HT-29 (cell line): ENCODE measurements around the gene PSMB7. TPM values are rescaled to one million over a fixed set of nuclear protein-coding genes. Genes with fewer than 3 reads are reported as not detected.

Experiments
- DNase-seq: peaks from one replicate; pipeline ENCODE4 v3.0.0-alpha.2; 2015; ENCODE audit warnings: low spot score
- total RNA-seq: library from RNA; depleted of rRNA; stranded (reverse); fragments of >200 nt; shearing (Covaris generic); gene quantifications from 2 replicates; pipeline ENCODE4 v1.2.3, GENCODE V29; 2014

The PSMB7 gene
- total RNA-seq, 1 experiment from 2014 or later, result 197 TPM

GRCh38 chr9:124384210-124384609, 31.0 kb downstream of the PSMB7 start:
- no peak for DNase-seq

GRCh38 chr9:124381170-124381945, 33.9 kb downstream of the PSMB7 start:
- DNase-seq, result no peak

GRCh38 chr9:124377551-124378406, 37.5 kb downstream of the PSMB7 start:
- DNase-seq, result no peak

GRCh38 chr9:124376329-124376728, 38.9 kb downstream of the PSMB7 start:
- no peak for DNase-seq

- no peak for DNase-seq
Measured at GRCh38 chr9:124375726-124376125, 39.5 kb downstream of the PSMB7 start.

GRCh38 chr9:124373851-124374250, 41.4 kb downstream of the PSMB7 start:
- DNase-seq, result no peak

GRCh38 chr9:124373386-124373785, 41.9 kb downstream of the PSMB7 start:
- DNase-seq, result no peak

- DNase-seq, result no peak
Measured at GRCh38 chr9:124372038-124372437, 43.2 kb downstream of the PSMB7 start.

- no peak for DNase-seq
Measured at GRCh38 chr9:124370896-124371582, 44.2 kb downstream of the PSMB7 start.

- DNase-seq, result no peak
Measured at GRCh38 chr9:124369231-124369797, 45.9 kb downstream of the PSMB7 start.

- no peak for DNase-seq
Measured at GRCh38 chr9:124368692-124369091, 46.5 kb downstream of the PSMB7 start.

- no peak for DNase-seq
Measured at GRCh38 chr9:124366476-124367220, 48.6 kb downstream of the PSMB7 start.

GRCh38 chr9:124365036-124365435, 50.2 kb downstream of the PSMB7 start:
- DNase-seq, result no peak

GRCh38 chr9:124364141-124364540, 51.1 kb downstream of the PSMB7 start:
- DNase-seq, result no peak

- no peak for DNase-seq
Measured at GRCh38 chr9:124363326-124364096, 51.7 kb downstream of the PSMB7 start.

- no peak for DNase-seq
Measured at GRCh38 chr9:124361128-124361527, 54.1 kb downstream of the PSMB7 start.

- no peak for DNase-seq
Measured at GRCh38 chr9:124359855-124360678, 55.2 kb downstream of the PSMB7 start.

GRCh38 chr9:124359426-124359825, 55.8 kb downstream of the PSMB7 start:
- DNase-seq, result no peak

- DNase-seq, result no peak
Measured at GRCh38 chr9:124358631-124359030, 56.6 kb downstream of the PSMB7 start.
